Epithelial cell of esophagus (primary cell): ENCODE data around the gene CRYAB.
A peak's percentile ranks its signal among the peaks of the same experiment; 100 is the strongest.

ENCODE experiments used
- DNase-seq: peaks from one replicate; pipeline ENCODE4 v3.0.0; 2010; ENCODE audit warnings: low read depth
- H3K4me3 ChIP-seq: 2 replicates; pipeline ENCODE4 v1.5.1; 2011; ENCODE audit warnings: mild to moderate bottlenecking, low read length, control low read depth
- CTCF ChIP-seq: IDR thresholded peaks from 2 replicates; pipeline ENCODE4 v1.5.1; 2011; ENCODE audit warnings: low read depth, mild to moderate bottlenecking, low read length, control low read depth, inconsistent platforms; ENCODE audit not compliant: insufficient read depth; ENCODE audit errors: missing control alignments

Gene CRYAB

DNA sequence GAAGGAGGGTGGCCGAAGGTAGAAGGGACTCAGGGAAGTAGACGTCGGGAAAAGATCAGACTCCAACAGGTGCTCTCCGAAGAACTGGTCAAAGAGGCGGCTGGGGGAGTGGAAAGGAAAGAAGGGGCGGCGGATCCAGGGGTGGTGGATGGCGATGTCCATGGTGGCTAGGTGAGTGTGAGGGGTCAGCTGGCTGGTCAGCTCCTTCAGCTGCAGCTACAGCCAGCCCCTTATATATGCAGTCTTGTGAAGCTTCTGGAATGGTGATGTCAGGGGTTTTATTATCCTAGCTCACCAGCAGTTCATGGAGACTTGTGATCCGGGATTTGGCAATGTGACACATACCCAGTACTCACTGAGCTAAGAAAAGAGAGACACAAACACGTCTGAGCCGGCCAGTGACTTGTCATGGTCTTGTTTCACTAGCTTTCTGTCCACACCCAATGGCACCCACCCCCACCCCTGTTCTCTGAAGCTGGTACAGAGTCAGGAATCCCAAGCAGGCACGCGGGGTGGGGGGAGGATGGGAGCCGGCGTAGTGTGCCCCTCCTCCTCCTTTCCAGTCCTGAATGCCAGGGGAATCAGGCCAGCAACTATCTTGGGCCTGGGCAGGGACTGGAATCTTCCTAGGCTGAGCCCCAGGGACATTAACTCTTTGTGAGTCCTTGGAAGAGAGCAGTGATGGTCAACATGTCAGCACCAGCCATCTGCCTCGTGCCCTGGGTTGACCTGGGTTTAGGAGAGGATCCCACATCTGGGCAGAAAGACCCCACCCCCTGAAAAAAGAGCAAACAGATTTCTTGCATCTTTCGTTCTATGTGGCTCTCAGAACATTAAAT lies at the start of gene CRYAB:
Gene CRYAB, minus strand, starts transcription at position 208 of the 839 bp plus-strand sequence. Its CDS starts 46 bp downstream, at position 162.
- peak within 1 kb of the TSS; percentile 51 for H3K4me3 ChIP-seq
- DNase-seq = peak; percentile 98
- TF ChIP-seq CTCF = no peak

GRCh38 chr11:111960916-111961315 lies 49.3 kb upstream of the CRYAB start:
- peak; percentile 99 for DNase-seq
- no peak for TF ChIP-seq CTCF
- no peak overlapping the region for H3K4me3 ChIP-seq

DNA sequence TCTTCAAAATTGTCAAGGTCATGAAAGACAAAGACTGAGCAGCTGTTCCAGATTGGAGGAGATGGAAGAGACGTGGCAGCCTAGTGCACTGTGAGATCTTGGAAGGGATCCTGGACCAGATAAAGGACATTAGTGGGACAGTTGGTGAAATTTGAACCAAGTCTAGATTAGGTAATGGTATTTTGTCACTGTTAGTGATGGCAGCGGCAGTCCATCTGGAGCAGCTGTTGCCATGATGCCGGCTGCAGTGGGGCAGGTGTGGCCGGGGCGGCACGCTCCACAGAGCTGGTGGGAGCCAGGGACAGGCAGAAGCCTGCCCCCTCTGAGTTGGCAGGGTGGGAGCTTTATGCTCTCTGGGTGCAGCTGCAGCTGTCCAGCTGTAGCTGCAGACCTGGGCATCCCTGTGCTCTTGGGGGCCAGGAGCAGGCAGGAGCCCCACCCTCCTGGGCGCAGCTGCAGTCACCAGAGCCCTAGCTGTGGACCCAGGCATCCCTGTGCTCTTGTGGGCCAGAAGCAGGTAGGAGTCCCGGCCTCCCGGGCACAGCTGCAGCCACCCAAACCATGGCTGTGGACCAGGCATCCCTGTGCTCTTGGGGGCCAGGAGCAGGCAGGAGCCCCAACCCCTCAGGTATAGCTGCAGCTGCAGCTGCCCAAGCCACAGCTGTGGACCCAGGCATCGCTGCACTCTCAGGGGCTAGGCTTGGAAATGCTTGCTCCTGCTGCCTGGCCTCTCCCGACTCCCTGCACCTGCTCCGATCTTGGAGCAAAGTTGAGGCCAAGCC lies 46.3 kb upstream of the CRYAB start:
- no peak for DNase-seq
- no peak overlapping the region for H3K4me3 ChIP-seq
- no peak for TF ChIP-seq CTCF

- TF ChIP-seq CTCF = no peak
- DNase-seq = no peak
- no peak overlapping the region for H3K4me3 ChIP-seq
Measured at GRCh38 chr11:111954154-111954553, 42.6 kb upstream of the CRYAB start.

DNA sequence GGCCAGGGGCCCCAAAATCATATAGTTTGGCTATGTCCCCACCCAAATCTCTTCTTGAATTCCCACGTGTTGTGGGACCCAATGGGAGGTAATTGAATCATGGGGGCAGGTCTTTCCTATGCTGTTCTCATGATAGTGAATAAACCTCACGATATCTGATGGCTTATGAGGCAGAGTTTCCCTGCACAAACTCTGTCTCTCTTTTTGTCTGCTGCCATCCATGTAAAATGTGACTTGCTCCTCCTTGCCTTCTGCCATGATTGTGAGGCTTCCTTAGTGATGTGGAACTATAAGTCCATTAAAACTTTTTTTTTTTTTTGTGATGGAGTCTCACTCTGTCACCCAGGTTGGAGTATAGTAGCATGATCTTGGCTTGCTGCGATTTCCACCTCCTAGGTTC lies 40.0 kb upstream of the CRYAB start:
- H3K4me3 ChIP-seq = no peak overlapping the region
- TF ChIP-seq CTCF = no peak
- no peak for DNase-seq

DNA sequence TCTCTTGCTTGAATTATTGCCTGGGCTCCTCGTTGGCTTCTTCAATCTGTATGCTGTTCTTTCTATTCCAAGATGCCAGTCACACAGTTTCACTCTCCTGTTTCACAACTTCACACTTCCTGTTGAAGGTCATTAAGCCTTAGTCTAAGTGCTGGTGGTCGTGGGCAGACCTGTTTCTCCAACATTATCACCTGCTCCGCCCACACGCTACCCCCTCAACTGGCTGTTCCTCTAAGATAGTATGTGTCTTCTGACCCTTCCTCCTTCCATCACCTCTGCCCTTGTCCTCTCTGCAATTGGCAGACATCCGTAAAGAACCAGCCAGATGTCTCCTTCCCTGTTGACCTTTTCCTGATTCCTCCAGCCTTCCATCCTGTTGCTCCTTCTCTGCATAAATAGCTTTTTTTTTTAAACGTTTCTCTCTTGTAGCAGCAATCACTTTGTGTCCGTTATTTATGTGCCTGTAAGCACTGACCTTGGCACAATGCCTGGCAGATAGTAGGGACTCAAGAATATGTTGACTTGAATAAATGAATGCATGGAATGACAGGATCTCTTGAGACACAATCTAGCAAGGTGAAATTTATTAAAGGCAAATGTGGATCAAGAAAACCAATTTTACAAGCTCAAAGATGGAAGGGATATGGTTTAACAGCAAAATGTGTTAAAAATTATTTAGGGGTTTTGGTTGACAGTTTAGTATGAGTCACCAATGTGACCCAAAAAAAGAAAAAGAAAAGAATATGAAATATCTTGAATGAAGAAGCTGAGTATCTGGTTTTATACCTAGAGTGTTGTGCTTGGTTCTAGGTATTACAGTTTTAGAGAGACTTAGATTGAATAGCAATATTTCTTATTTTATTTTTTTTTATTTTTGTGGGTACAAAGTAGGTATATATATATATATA lies 38.2 kb upstream of the CRYAB start:
- H3K4me3 ChIP-seq = no peak overlapping the region
- no peak for DNase-seq
- no peak for TF ChIP-seq CTCF
